WERI-Rb-1 (cell line): ENCODE measurements around the gene ZBTB34.

Source experiments
- DNase-seq: peaks from one replicate; pipeline ENCODE4 v3.0.0-alpha.2; 2020
- H3K27ac ChIP-seq: fragments of 250-450 bp; sonication (Bioruptor Pico); 2 replicates; pipeline ENCODE4 v1.5.1; 2020; ENCODE audit warnings: mild to moderate bottlenecking, moderate library complexity
- H3K27me3 ChIP-seq: fragments of 250-450 bp; sonication (Bioruptor Pico); 2 replicates; pipeline ENCODE4 v1.5.1; 2021; ENCODE audit warnings: mild to moderate bottlenecking, low read depth, moderate library complexity; ENCODE audit not compliant: insufficient read depth, severe bottlenecking
- H3K36me3 ChIP-seq: fragments of 250-450 bp; sonication (Bioruptor Pico); 2 replicates; pipeline ENCODE4 v1.5.1; 2020; ENCODE audit warnings: mild to moderate bottlenecking, moderate library complexity
- H3K4me3 ChIP-seq: 2 replicates; pipeline ENCODE4 v1.5.1; 2011; ENCODE audit warnings: low read depth, mild to moderate bottlenecking, control low read depth, low read length
- H3K9me3 ChIP-seq: fragments of 250-450 bp; sonication (Bioruptor Pico); 2 replicates; pipeline ENCODE4 v1.5.1; 2021; ENCODE audit warnings: mild to moderate bottlenecking, moderate library complexity; ENCODE audit not compliant: severe bottlenecking
- TF ChIP-seq, protein P1 (sequence below): IDR thresholded peaks from 2 replicates; pipeline ENCODE4 v1.5.1; 2011; ENCODE audit warnings: low read depth, mild to moderate bottlenecking, control low read depth, inconsistent platforms, low read length

Gene ZBTB34

GRCh38 chr9:126860757-126861466 lies 473 bp downstream of the ZBTB34 start:
- no peaks in the 10 kb centered on the region for H3K9me3 ChIP-seq
- H3K4me3 ChIP-seq: peak overlapping the region; percentile 65
- peak overlapping the region; percentile 87 for H3K27ac ChIP-seq
- DNase-seq: peak; percentile 49
- H3K27me3 ChIP-seq: no peaks in the 10 kb centered on the region
- peaks cover 29% of the 10 kb centered on the region for H3K36me3 ChIP-seq
- TF ChIP-seq, protein P1, sequence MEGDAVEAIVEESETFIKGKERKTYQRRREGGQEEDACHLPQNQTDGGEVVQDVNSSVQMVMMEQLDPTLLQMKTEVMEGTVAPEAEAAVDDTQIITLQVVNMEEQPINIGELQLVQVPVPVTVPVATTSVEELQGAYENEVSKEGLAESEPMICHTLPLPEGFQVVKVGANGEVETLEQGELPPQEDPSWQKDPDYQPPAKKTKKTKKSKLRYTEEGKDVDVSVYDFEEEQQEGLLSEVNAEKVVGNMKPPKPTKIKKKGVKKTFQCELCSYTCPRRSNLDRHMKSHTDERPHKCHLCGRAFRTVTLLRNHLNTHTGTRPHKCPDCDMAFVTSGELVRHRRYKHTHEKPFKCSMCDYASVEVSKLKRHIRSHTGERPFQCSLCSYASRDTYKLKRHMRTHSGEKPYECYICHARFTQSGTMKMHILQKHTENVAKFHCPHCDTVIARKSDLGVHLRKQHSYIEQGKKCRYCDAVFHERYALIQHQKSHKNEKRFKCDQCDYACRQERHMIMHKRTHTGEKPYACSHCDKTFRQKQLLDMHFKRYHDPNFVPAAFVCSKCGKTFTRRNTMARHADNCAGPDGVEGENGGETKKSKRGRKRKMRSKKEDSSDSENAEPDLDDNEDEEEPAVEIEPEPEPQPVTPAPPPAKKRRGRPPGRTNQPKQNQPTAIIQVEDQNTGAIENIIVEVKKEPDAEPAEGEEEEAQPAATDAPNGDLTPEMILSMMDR: no peak

DNA sequence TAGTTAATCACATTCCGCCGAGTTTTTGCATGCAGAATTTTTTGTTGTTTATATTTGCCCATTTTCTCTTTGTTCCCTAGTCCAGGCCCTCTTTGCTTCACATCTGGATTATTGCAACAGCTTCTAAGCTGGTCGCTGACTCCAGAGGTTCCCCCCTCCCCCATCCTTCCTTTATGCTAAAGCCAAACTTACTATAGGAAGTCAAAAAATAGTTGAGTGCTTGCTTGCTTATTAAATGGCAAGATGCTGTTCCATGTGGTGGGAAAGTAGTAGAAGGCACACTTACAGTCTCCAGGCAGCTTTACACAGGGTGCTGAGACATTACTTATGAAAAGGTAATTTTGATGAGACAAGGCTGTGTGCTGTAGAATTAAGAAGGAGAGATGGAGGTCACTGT lies 1.3 kb downstream of the ZBTB34 start:
- H3K27me3 ChIP-seq: no peaks in the 10 kb centered on the region
- DNase-seq: no peak
- peaks cover 37% of the 10 kb centered on the region for H3K36me3 ChIP-seq
- H3K27ac ChIP-seq: peak overlapping the region; percentile 87; the same call in 1 of the 2 replicates
- TF ChIP-seq, protein P1: no peak
- H3K4me3 ChIP-seq: peak overlapping the region; percentile 65
- no peaks in the 10 kb centered on the region for H3K9me3 ChIP-seq

DNA sequence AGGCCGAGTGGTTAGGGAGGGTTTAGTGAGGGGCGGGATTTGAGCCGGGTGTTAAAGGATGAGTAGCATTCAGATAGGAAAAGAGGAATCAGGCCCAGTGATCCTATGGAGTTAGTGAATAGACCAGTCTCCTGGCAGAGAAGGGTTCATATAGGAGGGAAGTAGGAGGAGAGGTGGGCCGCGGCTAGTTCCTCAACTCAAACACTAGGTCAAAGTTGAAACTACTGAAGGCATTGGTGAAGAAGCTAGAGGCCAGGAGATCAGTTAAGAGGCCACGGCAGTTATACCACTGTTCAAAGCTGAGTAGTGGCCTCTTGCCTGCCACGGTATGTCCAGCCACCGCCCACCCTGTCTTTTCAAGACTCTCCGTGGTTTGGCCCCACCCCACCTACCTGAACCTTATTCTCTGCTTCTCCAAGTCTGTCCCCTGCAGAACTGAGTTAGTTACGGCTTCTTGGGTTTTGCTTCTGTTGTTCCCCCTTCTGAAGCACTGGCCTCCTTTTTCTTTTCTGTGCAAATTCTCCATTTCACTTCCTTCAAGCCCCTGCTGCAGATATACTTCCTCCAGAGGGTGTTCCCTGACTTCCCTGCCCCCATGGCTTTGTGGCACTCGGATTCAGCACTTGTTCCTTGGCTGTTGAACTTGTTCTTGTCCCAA lies 1.8 kb downstream of the ZBTB34 start:
- DNase-seq: peak; percentile 76
- peak overlapping the region; percentile 65 for H3K4me3 ChIP-seq
- peak overlapping the region; percentile 32 for H3K27ac ChIP-seq

DNA sequence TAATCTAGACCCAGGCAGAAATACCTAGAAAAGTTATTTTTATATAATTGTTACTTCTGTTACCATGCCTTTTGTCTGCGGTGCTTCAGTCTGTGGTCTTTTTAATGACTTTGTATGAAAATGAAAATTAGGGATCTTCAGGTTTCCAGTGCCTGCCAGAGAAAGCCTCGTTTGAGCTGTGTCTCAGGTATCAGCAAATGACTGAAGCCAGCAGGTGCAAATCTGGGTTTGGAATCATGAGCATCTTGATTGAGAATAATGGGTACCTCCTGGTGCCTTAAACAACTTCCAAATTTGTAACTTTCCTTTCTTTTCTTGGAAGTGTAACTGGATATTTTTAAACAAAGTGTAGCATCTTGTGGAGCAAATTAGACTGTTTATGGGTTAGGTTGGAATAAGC lies 4.3 kb downstream of the ZBTB34 start:
- no peaks in the 10 kb centered on the region for H3K9me3 ChIP-seq
- H3K36me3 ChIP-seq: peaks cover 57% of the 10 kb centered on the region
- TF ChIP-seq, protein P1: no peak
- no peaks in the 10 kb centered on the region for H3K27me3 ChIP-seq
- DNase-seq: no peak
- no peak overlapping the region for H3K4me3 ChIP-seq
- no peak overlapping the region for H3K27ac ChIP-seq

More for the DNA sequence above, 1.8 kb downstream of the ZBTB34 start:
- H3K27me3 ChIP-seq: no peaks in the 10 kb centered on the region
- H3K9me3 ChIP-seq: no peaks in the 10 kb centered on the region
- TF ChIP-seq, protein P1: no peak
- H3K36me3 ChIP-seq: peaks cover 42% of the 10 kb centered on the region

- Histone ChIP-seq H3K36me3 (peaks cover 43% of the 10 kb centered on the region), H3K4me3 (no peak overlapping the region), H3K9me3 (no peaks in the 10 kb centered on the region), H3K27me3 (no peaks in the 10 kb centered on the region), H3K27ac (no peak overlapping the region)
- no peak for DNase-seq
- TF ChIP-seq, protein P1: no peak
Measured at GRCh38 chr9:126869368-126869767, 8.9 kb downstream of the ZBTB34 start.
